Fibroblast of mammary gland (primary cell): ENCODE measurements around the gene BRD1.

Source experiments
- DNase-seq: peaks from one replicate; pipeline ENCODE4 v3.0.0-alpha.2; 2010; ENCODE audit warnings: low read depth
- H3K4me3 ChIP-seq: 2 replicates; pipeline ENCODE4 v1.5.1; 2011; ENCODE audit warnings: low read depth, mild to moderate bottlenecking, low read length, moderate library complexity; ENCODE audit not compliant: control insufficient read depth
- TF ChIP-seq, protein P1 (sequence below): conservative IDR thresholded peaks from 2 replicates; pipeline ENCODE4 v1.5.1; 2011; ENCODE audit warnings: low read depth, low read length, inconsistent platforms; ENCODE audit not compliant: control insufficient read depth, insufficient read depth

Gene BRD1

DNA sequence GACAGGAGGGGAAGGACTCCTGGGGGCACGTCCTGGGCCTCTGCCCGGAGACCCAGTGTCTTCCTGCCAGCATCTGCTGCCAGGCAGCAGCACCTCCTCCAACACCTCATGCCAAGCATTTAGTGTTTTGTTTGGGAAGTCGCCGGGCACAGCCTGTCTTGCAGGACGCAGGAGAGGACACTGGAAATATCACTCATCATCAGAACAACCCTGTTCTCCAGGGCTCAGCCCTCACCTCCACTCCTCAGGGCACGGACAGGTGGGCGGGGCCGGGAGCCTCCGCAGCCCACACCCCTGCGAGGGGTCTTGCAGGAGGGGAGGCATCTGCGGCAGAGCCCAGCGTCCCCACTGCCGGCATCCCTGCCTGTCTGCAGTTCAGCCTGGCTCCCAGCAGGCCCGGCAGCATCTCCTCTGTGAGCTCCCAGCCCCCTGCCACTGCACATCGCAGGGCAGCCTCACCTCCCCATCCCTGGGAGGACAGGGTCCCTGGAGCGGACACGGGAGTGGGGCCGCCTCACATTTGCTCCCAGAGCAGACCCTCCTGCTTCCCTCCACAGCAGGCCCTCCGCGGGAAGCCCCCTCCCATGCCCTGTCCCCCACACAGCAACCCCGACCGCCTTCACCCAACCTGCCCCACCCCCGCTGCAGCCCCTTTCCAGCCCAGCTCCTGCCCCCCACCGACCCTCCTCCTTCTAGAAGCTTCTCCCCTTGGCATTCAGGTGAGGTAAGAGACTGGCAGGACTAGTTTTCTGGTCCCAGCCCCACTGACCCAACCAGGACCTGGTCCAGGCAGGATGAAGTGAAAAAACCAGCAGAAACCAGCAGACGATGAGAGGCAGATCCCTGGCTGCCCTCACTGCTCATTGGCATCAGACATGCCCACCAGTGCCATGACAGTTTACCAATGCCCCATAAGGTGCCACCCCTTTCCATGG is 72.7 kb downstream of the BRD1 start:
- no peak for DNase-seq
- no peak overlapping the region for H3K4me3 ChIP-seq
- TF ChIP-seq, protein P1, sequence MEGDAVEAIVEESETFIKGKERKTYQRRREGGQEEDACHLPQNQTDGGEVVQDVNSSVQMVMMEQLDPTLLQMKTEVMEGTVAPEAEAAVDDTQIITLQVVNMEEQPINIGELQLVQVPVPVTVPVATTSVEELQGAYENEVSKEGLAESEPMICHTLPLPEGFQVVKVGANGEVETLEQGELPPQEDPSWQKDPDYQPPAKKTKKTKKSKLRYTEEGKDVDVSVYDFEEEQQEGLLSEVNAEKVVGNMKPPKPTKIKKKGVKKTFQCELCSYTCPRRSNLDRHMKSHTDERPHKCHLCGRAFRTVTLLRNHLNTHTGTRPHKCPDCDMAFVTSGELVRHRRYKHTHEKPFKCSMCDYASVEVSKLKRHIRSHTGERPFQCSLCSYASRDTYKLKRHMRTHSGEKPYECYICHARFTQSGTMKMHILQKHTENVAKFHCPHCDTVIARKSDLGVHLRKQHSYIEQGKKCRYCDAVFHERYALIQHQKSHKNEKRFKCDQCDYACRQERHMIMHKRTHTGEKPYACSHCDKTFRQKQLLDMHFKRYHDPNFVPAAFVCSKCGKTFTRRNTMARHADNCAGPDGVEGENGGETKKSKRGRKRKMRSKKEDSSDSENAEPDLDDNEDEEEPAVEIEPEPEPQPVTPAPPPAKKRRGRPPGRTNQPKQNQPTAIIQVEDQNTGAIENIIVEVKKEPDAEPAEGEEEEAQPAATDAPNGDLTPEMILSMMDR, result no peak

DNA sequence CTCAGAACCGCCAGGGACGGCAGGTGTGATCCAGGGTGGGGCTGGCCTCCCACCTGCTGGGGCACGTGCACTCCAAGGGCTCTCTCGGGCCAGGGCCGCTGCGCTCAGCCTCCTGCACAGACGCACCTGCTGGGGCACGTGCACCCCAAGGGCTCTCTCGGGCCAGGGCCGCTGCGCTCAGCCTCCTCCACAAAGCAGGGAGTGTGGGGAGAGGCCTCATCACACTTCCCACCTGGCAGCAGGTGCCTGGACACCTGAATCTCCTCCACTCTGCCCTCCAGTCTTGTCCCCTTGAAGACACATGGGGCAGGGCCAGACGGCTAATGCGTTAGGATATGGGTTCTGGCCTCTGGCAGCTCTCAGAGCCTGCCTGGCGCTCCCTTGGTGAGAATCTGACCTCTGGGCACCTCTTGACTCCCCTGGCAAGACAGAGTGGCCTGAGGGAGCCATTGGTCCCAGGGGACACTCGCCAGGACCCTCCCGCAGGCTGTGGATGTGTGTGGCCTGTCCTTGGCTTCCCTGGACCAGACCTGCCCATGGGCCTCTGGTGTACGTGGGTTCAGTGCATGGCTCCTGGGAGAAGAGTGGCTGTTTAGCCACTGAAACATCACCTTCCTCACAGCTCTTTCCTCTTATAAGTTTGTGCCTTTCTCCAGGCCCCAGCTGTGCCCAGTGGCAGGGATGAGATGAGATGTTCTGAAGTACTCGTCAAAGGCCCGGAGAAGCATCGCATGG is 73.5 kb downstream of the BRD1 start:
- no peak overlapping the region for H3K4me3 ChIP-seq
- DNase-seq, result no peak
- TF ChIP-seq, protein P1, result no peak

GRCh38 chr22:49753276-49753890 is 74.3 kb downstream of the BRD1 start:
- DNase-seq, result no peak
- no peak overlapping the region for H3K4me3 ChIP-seq
- TF ChIP-seq, protein P1, result no peak

- TF ChIP-seq, protein P1, result no peak
- no peak for DNase-seq
- H3K4me3 ChIP-seq, result no peak overlapping the region
These were observed 75.0 kb downstream of the BRD1 start for GRCh38 chr22:49752598-49753091.

GRCh38 chr22:49751966-49752597 is 75.6 kb downstream of the BRD1 start:
- TF ChIP-seq, protein P1, result no peak
- no peak overlapping the region for H3K4me3 ChIP-seq
- no peak for DNase-seq
